HG02588 (cell line): ENCODE data around the gene ANKRD45.
"Not testable (repeated sequence)": the region's sequence is repeated elsewhere in the genome, so short reads cannot be mapped to it uniquely, and the experiment has no call there.

Source experiments
- ATAC-seq: cut with Tn5 transposase; IDR thresholded peaks from one replicate; pipeline ENCODE4 v1.9.1; 2021; ENCODE audit warnings: mild to moderate bottlenecking, moderate library complexity; ENCODE audit not compliant: unreplicated experiment

The ANKRD45 gene, protein sequence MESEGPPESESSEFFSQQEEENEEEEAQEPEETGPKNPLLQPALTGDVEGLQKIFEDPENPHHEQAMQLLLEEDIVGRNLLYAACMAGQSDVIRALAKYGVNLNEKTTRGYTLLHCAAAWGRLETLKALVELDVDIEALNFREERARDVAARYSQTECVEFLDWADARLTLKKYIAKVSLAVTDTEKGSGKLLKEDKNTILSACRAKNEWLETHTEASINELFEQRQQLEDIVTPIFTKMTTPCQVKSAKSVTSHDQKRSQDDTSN

DNA sequence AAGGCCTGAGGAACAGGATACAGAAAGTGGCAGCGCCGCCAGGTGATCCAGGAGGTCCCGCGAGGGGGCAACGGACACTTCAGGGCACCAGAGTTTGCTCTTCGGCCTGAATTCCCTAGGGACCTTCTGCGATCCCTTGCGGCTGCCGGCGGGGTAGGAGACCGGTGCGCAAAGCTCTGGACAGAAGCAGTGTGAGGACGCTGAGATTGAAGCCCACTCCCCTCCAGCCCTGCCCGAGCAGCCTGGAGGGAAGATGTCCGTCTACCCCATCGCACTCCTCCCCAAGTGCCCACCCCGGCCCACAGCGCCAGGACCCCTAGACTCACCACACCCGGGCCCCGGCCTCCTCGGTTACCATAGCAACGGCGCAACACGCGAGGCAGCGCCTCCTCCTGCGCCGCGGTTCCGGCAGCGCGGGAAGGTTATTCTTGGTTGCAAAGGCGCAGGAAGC is at the start of gene ANKRD45:
ANKRD45 (minus strand) TSS at position 361 of the 451 bp plus-strand sequence. CDS start 10,433 bp downstream, outside the sequence.
- ATAC-seq, result no peak

DNA sequence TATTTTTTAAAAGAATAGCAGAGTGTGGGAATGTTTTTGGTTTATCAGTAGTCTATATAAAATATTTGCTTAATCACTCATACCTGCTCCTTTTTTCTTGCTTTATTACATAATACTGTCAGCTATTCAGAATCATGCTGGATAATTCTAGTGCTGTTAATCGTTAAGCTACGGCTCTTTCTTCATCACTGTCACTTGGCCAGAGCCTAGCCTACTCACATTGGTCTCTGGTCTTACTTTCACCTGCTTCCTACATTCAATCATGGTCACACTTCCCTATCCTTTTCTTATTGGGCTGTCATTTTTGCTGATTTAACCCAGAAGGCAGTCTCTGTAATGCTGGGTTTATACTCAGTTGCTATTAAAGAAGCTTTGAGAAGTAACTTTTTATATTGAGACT is 47.6 kb upstream of the ANKRD45 start:
- ATAC-seq, result no peak

DNA sequence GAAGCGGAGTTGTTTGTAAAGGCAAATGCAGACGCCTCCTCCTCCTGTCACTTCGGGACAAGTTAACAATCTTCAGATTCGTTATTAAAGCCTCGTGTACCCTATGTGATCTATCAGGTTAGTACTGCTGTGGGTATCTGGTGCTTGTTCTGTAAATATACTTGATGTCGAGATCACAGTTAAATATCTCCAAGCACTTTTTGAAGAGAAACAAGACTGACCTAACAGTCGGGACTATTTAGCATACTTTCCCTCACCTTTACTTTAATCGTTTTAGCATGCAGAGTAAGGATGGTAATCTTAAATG is 45.8 kb upstream of the ANKRD45 start:
- ATAC-seq, result no peak

DNA sequence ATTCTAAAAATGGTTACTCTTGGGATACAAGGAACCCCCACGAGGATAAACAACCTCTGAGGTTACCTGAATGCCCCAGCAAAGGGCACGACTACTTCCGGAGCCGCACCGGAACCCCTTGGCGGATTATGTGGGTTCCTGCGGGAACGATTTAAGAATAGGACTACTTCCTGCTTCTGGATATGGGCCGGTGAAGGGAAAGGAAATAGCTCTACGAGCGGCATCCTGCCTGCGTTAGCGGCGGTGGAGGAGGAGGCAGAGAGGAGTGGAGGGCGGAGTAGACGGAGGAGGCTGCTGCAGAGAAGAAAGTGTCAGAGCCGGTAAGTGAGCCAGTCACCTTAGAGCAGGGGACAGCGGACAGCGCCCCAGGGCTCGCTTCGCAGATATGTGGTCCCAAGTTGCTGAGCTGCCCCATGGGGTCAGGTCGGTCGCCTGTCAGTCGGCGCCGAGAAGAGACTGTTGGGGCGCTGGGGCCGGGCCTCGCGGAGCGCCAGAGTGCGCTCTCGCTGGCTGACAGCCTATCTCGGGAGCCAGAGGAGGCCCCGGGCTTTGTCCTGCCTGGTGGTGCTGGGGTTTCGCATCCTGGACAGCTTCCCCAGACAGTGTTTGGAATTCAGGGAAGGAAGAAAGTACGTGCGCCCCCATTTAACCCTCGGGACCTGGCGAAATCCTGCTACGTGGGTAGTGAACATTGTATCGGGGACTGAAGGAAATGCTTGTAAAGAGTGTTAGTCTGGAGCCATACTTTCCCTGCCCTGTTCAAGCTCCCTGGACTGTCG is 45.3 kb upstream of the ANKRD45 start, which contains the start of gene KLHL20:
KLHL20 (plus strand) TSS at position 223 of the 779 bp plus-strand sequence. CDS start 1,063 bp downstream, outside the sequence.
- ATAC-seq, result peak; percentile 95

DNA sequence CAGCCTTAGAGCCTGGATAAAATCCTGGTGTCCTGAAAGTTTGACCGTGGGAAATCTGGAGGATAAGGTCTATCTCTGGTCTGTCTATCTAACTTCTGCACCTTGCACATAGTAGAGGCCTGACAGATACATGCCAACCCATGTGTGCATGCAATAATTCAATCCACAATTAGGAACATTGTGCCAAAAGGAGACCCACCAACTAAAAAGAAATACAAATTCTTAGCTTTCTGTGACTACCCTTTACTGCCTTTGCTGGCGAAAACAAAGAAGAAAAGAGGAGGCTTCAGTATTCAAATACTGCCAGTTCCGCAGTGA is 44.7 kb upstream of the ANKRD45 start:
- no peak for ATAC-seq

DNA sequence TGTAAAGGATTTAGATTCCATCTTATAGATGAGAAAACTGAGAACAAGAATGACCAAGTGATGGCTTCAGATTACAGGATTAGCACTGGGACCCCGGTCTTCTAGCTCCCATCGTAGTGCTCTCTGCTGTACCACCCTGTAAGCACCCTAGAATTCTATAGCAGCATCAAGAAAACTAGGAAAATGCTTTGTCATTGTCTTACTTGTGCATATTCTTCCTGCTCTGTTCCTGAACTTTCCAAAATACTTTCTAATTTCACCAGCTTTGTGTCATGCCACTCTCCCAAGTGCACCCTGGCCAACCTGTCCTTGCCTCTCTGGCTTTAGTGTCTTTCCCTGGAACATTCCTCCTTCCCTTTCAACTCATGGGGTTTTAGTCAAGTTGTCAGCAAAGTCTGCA is 39.1 kb upstream of the ANKRD45 start:
- no peak for ATAC-seq

DNA sequence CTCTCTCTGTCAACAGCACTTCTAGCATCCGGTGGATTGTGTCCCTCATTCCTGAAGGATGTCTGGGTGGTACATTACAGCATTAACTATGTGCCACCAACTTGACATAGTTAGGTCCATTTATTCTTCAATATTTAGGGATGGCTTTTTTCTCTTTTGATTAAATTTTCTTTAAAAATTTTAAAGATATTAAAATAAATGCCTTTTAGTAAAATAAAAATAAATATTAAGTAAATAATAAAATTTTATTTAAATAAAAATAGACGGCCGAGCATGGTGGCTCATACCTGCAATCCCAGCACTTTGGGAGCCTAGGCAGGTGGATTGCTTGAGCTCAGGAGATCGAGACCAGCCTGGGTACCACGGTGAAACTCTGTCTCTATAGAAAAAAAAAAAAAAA is 35.5 kb upstream of the ANKRD45 start:
- no peak for ATAC-seq

DNA sequence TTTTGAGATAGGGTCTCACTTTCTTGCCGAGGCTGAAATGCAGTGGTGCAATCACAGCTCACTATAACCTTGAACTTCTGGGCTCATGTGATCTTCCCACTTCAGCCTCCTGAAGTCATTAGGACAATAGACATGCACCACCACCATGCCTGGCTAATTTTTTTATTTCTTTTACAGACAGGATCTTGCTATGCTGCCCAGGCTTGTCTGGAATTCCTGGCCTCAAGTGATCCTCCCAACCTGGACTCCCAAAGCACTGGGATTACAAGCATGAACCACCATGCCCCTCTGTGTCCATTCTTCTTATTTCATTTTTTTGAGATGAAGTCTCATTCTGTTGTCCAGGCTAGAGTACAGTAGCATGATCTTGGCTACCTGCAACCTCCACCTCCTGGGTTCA is 33.1 kb upstream of the ANKRD45 start:
- no peak for ATAC-seq

DNA sequence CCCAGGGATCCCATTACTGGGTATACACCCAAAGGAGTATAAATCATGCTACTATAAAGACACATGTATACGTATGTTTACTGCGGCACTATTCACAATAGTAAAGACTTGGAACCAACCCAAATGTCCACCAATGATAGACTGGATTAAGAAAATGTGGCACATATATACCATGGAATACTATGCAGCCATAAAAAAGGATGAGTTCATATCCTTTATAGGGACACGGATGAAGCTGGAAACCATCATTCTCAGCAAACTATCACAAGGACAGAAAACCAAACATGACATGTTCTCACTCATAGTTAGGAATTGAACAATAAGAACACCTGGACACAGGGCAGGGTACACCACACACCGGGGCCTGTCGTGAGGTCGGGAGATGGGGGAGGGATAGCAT is 31.6 kb upstream of the ANKRD45 start:
- ATAC-seq, result not testable (repeated sequence)

DNA sequence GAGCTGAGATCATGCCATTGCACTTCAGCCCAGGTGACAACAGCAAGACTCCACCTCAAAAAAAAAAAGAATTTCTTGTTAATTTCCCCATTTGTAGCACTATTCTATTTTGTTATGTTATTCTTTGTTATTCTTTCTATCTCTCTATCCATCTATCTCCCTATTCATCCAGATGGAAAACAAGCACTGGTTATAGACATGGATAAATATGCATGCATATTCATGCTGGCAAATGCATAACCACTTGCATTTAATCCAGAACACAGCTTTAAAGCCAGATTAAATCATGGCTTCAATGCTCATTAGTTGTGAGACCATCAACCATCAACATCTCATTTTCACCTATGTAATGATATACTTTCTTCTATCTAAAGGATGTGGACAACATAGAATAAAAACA is 23.6 kb upstream of the ANKRD45 start:
- ATAC-seq, result no peak

DNA sequence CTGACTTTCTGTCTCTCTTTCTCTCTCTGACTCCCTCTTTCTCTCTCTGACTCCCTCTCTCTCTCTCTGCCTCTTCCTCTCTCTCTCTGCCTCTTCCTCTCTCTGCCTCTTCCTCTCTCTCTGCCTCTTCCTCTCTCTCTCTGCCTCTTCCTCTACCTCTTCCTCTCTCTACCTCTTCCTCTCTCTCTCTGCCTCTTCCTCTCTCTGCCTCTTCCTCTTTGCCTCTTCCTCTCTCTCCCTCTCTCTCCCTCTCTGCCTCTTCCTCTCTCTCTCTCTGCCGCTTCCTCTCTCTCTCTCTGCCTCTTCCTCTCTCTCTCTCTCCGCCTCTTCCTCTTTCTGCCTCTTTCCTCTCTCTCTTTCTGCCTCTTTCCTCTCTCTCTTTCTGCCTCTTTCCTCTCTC is 18.6 kb upstream of the ANKRD45 start:
- no peak for ATAC-seq

DNA sequence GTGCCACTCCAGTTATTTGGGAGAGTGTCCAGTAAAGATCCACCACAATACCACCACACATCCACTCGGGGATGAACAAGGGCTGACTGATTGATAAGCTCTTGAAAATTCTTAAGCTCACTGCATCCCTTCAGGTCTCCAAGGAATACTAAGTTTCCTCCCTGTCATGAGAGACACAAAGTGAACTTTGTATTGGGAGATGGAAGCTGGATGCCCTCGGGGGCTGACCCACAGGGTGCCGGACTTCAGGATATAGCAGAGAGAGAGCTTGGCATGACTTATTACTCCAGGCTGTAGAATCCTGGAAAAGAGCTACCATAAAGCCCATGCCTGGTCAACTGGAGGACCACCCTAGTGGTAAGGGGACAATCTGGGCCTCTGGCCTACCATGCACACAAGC is 15.5 kb upstream of the ANKRD45 start:
- not testable (repeated sequence) for ATAC-seq

DNA sequence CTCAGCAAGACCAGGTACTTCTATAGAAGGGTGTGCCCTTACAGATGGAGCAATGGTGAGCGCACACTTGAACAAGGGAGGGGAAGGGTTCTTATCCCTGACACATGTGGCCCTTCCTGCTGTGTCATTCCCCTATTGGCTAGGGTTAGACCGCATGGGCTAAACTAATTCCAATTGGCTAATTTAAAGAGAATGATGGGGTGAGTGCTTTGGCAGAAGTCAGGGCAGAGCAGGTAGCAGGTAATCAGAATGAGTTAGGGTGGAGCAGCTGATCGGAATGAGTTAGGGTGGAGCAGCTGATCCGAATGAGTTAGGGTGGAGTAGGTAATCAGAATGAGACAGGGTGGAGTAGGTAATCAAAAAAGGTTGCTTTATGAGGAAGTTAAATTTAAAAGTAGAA is 14.2 kb upstream of the ANKRD45 start:
- ATAC-seq, result not testable (repeated sequence)

DNA sequence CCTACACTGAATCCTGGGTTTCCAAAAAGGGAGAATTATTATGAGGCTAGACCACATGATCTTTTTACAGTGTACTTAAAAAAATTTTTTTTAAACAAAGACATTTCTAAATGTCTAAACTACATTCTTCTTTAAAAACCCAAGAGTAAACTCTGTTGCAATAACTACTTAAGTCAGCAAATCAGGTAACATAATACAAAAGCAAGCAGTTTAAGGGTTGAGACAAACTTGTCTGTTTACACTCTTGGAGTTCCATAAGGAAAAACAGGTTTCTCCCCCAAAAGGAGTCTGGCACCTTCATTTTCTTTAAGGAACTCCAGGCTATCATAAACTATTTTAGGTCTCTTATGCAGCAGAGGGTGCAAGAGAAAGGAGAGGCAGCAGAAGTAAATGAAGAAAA is 12.5 kb upstream of the ANKRD45 start:
- no peak for ATAC-seq

DNA sequence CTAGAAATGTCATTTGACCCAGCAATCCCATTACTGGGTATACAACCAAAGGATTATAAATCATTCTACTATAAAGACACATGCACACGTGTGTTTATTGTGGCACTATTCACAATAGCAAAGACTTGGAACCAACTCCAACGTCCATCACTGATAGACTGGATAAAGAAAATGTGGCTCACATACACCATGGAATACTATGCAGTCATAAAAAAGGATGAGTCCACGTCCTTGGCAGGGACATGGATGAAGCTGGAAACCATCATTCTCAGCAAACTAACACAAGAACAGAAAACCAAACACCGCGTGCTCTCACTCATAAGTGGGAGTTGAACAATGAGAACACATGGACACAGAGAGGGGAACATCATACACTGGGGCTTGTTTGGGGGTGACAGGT is 10.5 kb upstream of the ANKRD45 start:
- not testable (repeated sequence) for ATAC-seq

DNA sequence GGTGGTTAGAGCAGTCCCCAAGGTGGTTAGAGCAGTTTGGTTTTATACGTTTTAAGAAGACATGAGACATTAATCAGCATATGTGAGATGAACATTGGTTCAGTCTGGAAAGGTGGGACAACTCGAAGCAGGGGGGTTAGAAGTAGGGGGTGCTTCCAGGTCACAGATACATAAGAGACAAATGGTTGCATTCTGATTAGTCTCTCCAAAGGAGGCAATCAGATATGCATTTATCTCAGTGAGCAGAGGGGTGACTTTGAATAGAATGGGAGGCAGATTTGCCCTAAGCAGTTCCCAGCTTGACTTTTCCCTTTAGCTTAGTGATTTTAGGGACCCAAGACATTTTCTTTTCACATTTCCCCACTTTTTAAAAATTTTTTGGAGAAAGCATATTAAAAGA is 4.8 kb upstream of the ANKRD45 start:
- not testable (repeated sequence) for ATAC-seq

DNA sequence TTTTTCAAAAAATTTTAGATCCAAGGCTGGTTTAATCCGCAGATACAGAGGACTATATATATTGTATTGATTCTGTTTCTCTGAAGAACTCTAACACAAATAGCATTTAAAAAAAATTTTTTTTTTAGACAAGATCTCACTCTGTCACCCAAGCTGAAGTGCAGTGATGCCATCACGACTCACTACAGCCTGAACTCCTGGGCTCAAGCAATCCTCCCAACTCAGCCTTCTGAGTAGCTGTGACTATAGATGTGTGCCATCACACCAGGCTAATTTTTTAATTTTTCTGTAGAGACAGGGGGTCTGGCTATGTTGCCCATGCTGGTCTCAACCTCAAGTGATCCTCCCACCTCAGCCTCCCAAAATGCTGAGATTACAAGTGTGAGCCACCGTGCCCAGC is 3.0 kb downstream of the ANKRD45 start:
- no peak for ATAC-seq

DNA sequence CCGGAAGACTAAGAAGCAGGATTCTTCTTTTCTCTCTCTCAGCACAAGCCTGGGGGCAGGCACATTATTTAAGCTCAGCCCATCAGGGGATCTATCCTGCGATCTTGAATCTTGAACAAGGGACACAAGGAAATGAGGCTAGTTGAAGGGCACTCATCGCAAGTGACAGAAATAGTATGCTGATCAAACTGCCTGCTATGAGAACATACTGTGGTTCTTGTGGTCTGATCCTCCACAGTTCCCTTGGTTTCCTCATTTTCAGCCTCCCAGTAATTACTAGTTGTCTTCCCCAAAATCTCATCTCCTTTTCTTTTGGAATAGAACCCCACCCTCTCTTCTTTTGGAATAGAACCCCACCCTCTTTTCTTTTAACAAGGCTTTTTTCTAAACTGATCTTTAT is 6.5 kb downstream of the ANKRD45 start:
- no peak for ATAC-seq

DNA sequence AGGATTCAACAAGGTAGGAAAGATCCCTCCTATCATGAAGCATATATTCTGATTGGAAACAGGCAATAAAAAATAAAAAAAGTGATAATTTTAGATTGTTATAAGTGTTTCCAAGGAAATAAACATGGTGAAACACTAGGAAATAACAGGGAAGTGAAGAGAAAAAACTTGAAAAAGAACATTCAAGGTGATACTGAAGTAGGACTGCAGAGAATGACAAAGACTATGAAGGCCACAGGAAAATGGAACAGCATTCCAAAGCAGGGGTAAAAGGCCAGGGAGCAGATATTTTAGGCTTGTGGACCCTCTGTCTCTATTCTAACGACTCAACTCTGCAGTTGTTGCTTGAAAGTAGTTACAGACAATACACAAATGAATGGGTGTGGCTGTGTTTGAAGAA is 7.9 kb downstream of the ANKRD45 start:
- no peak for ATAC-seq

DNA sequence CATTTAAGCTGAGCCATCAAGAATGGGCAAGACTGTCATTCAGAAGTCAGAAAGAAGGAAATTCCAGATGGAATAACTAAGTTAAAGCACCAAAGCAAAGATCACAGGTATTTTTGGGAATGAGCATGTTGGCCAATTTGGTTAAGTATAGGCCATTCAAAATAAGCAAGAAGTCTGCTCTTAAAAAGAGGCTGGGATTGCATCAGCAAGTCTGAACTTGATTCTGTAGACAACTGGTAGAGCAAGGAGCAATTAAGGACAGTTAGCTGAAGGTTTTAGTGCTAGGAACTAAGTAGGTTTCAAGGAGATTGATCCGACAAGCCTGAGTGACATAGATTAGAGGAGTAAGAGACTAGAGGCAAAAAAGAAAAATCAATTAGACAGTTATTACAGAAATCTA is 8.4 kb downstream of the ANKRD45 start:
- ATAC-seq, result no peak

DNA sequence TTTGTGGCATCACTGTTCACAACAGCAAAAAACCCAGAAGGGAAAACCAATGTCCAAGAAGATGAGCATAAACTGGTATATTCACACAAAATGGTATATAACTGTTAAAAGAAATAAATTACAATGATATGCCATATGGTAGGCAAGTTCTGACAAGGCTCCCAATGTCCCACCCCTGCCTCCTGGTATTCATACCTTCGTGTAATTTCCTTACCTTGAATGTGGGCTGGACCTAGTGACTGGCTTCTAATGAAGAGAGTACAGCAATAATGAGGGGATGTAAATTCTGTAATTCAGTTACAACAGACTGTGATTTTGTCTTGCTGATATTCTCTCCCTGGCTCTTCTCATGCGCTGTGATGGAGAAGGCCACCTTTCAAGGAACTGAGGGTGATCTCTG is 9.3 kb downstream of the ANKRD45 start:
- no peak for ATAC-seq

DNA sequence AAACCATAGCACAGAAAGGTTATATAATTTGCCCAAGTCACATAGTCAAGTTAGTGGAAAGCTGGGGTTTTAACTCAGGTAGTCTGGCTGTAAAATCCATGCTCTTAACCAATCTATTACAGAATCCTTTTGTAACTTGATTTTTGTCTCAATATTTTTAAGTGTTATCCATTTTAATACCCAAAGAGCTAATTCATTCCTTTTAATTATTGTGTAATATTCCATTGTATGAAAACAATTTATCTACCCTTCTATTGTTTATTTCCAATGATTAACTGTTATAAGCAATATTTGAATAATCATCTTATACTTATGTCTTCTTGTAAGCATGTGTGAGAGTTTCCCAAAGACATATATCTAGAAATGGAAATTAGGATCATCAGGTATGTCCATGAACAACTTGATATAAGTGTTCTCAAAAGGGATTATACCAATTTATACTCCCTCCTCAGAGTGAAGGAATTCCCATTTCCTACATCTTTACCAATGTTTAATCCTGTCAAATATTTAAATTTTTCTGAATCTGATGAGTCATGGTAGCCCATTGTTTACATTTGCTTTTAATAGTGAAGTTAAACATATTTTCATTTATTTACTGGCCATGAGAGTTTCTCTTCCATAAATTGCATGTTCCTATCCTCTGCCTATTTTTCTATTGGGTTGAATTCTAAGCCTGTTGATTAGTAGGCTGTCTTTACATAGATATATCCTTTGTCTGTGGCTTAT is 20.6 kb downstream of the ANKRD45 start:
- no peak for ATAC-seq
